GM21528 (cell line): Measurements from ENCODE around the gene ZDHHC5.
"Not testable (repeated sequence)": the region's sequence is repeated elsewhere in the genome, so short reads cannot be mapped to it uniquely, and the experiment has no call there.

Experiments used
- ATAC-seq: cut with Tn5 transposase; IDR thresholded peaks from one replicate; pipeline ENCODE4 v1.9.1; 2021; ENCODE audit warnings: mild to moderate bottlenecking, moderate library complexity; ENCODE audit not compliant: unreplicated experiment, low FRiP score

ZDHHC5 gene

GRCh38 chr11:57662893-57663292, 5.0 kb upstream of the ZDHHC5 start:
- ATAC-seq, result no peak

GRCh38 chr11:57663975-57664374, 3.9 kb upstream of the ZDHHC5 start:
- ATAC-seq, result no peak

- ATAC-seq, result peak; percentile 74
Measured at GRCh38 chr11:57667117-57667735, 688 bp upstream of the ZDHHC5 start.

- peak; percentile 18 for ATAC-seq
Measured at GRCh38 chr11:57668434-57668782, 494 bp downstream of the ZDHHC5 start.

GRCh38 chr11:57674251-57674650, 6.3 kb downstream of the ZDHHC5 start:
- no peak for ATAC-seq

GRCh38 chr11:57675176-57675941, 7.4 kb downstream of the ZDHHC5 start:
- ATAC-seq, result no peak

- ATAC-seq, result no peak
Measured at GRCh38 chr11:57679396-57679795, 11.5 kb downstream of the ZDHHC5 start.

- ATAC-seq, result no peak
Measured at GRCh38 chr11:57680552-57680874, 12.6 kb downstream of the ZDHHC5 start.

- no peak for ATAC-seq
Measured at GRCh38 chr11:57681168-57681567, 13.3 kb downstream of the ZDHHC5 start.

GRCh38 chr11:57690474-57690873, 22.6 kb downstream of the ZDHHC5 start:
- ATAC-seq, result not testable (repeated sequence)

- no peak for ATAC-seq
Measured at GRCh38 chr11:57698843-57699365, 31.0 kb downstream of the ZDHHC5 start.

GRCh38 chr11:57699813-57700212, 31.9 kb downstream of the ZDHHC5 start:
- ATAC-seq, result no peak

- no peak for ATAC-seq
Measured at GRCh38 chr11:57700425-57700824, 32.5 kb downstream of the ZDHHC5 start.

GRCh38 chr11:57703341-57703740, 35.4 kb downstream of the ZDHHC5 start:
- ATAC-seq, result no peak

GRCh38 chr11:57704932-57705331, 37.0 kb downstream of the ZDHHC5 start:
- ATAC-seq, result no peak

GRCh38 chr11:57705432-57705831, 37.5 kb downstream of the ZDHHC5 start:
- not testable (repeated sequence) for ATAC-seq

- ATAC-seq, result no peak
Measured at GRCh38 chr11:57709802-57710367, 42.0 kb downstream of the ZDHHC5 start.

- ATAC-seq, result peak; percentile 56
Measured at GRCh38 chr11:57711414-57712255, 43.7 kb downstream of the ZDHHC5 start, which contains the start of gene MED19. Gene MED19, minus strand, starts transcription at chr11:57712215. Its CDS starts 36 bp downstream, at chr11:57712179.

- ATAC-seq, result peak; percentile 96
Measured at GRCh38 chr11:57712256-57713150, 44.6 kb downstream of the ZDHHC5 start, which contains the start of gene TMX2. Gene TMX2, plus strand, starts transcription at chr11:57712593. Its CDS starts 26 bp downstream, at chr11:57712619.

- ATAC-seq, result no peak
Measured at GRCh38 chr11:57713835-57714234, 45.9 kb downstream of the ZDHHC5 start.
